Duodenal mucosa (tissue), 2 donors: ENCODE results near the gene PEX11A.
"Not testable (repeated sequence)": the region's sequence is repeated elsewhere in the genome, so short reads cannot be mapped to it uniquely, and the experiment has no call there.

Source experiments
- H3K27ac ChIP-seq: one replicate; pipeline ENCODE4 v1.7.0; 2013; ENCODE audit warnings: low read depth, low read length
- H3K27me3 ChIP-seq, 2 donors: one replicate each; pipeline ENCODE4 v1.7.0; 2013; ENCODE audit warnings: low read length in 2 of 2, control low read depth in 1 of 2; ENCODE audit not compliant: insufficient read depth in 2 of 2, control insufficient read depth in 1 of 2
- H3K36me3 ChIP-seq, 2 donors: one replicate each; pipeline ENCODE4 v1.7.0; 2013; ENCODE audit warnings: low read length in 2 of 2, control low read depth in 1 of 2; ENCODE audit not compliant: insufficient read depth in 2 of 2, control insufficient read depth in 1 of 2
- H3K4me1 ChIP-seq, 2 donors: one replicate each; pipeline ENCODE4 v1.7.0; 2013; ENCODE audit warnings: low read length in 2 of 2, control low read depth in 1 of 2; ENCODE audit not compliant: insufficient read depth in 2 of 2, control insufficient read depth in 1 of 2
- H3K4me3 ChIP-seq, 2 donors: one replicate each; pipeline ENCODE4 v1.7.0; 2013; ENCODE audit warnings: low read length in 2 of 2, low read depth in 1 of 2
- H3K9ac ChIP-seq, 2 donors: one replicate each; pipeline ENCODE4 v1.7.0; 2013; ENCODE audit warnings: low read length in 2 of 2, low read depth in 1 of 2
- H3K9me3 ChIP-seq, 2 donors: one replicate each; pipeline ENCODE4 v1.7.0; 2013; ENCODE audit warnings: low read length in 2 of 2, control low read depth in 1 of 2; ENCODE audit not compliant: control insufficient read depth in 1 of 2

Gene PEX11A

GRCh38 chr15:89707577-89707976, 17.0 kb upstream of the PEX11A start:
- no peaks in the 10 kb centered on the region for H3K36me3 ChIP-seq
- H3K9ac ChIP-seq: no peak overlapping the region
- H3K27me3 ChIP-seq: no peaks in the 10 kb centered on the region
- H3K4me3 ChIP-seq: no peak overlapping the region
- no peak overlapping the region for H3K27ac ChIP-seq
- H3K4me1 ChIP-seq: no peaks in the 10 kb centered on the region
- no peaks in the 10 kb centered on the region for H3K9me3 ChIP-seq

DNA sequence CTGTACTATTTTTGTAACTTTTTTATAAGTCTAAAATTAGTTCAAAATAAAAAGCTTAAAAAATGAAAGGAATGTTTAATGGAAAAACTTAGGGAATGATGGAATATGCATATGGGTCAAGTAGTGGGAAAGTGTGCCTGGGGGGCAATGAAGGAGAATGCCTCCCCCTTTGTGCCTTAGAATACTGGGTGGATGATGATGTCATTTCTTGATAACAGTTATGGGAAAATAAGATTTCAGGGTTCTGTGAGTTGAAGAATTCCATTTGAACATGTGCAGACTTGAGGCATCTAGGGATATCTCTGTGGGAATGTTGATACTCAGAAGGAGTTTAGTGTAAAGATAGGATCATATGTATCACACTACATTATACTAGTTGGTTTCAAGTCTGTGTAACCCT, 13.9 kb upstream of the PEX11A start:
- H3K9ac ChIP-seq: no peak overlapping the region
- no peak overlapping the region for H3K27ac ChIP-seq
- H3K4me3 ChIP-seq: no peak overlapping the region
- no peaks in the 10 kb centered on the region for H3K27me3 ChIP-seq
- H3K4me1 ChIP-seq: no peaks in the 10 kb centered on the region
- H3K9me3 ChIP-seq: no peaks in the 10 kb centered on the region
- H3K36me3 ChIP-seq: no peaks in the 10 kb centered on the region

- Histone ChIP-seq H3K9ac (no peak overlapping the region), H3K27ac (no peak overlapping the region), H3K27me3 (no peaks in the 10 kb centered on the region), H3K4me1 (peaks cover 0 to 4% of the 10 kb centered on the region in 2 donors), H3K36me3 (no peaks in the 10 kb centered on the region), H3K9me3 (no peaks in the 10 kb centered on the region), H3K4me3 (no peak overlapping the region)
Measured at GRCh38 chr15:89695198-89695597, 4.6 kb upstream of the PEX11A start.

DNA sequence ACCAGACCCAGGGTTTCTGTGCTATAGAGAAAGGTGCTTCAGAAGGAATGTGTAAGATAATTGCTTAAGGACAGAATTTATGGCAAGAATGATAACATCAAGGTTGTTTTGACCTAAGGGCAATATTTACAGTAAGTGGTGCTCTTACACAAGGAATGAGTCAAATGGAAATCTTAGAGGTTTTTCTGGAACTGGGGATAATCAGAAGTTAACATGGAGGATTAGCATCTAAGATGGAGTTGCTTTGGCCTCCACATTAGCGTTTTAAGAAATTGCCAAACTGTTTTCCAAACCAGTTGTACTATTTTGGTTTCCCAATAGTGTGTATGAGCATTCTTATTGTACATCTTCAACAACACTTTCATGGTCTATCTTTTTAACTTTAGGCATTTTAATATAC, 3.1 kb upstream of the PEX11A start:
- Histone ChIP-seq H3K36me3 (no peaks in the 10 kb centered on the region), H3K4me1 (peaks cover 0 to 8% of the 10 kb centered on the region in 2 donors), H3K27ac (no peak overlapping the region), H3K9ac (no peak overlapping the region), H3K27me3 (no peaks in the 10 kb centered on the region), H3K4me3 (no peak overlapping the region), H3K9me3 (no peaks in the 10 kb centered on the region)

DNA sequence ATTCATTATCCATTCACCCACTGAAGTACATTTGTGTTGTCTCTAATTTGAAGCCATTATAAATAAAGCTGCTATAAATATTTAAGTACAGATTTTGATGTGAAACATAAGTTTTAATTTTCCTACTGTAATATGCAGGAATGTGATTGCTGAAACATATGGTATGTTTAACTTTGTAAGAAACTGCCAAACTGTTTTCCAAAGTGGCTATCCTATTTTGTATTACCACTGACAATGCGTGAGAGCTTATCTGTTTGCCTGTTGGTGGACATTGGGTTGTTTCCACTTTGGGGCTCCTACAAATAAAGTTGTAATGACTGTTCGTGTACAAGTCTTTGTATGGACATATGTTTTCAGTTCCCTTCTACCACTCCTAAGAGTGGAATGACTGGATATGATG, 2.5 kb upstream of the PEX11A start:
- Histone ChIP-seq H3K27me3 (no peaks in the 10 kb centered on the region), H3K27ac (no peak overlapping the region), H3K4me3 (no peak overlapping the region), H3K9me3 (no peaks in the 10 kb centered on the region), H3K36me3 (no peaks in the 10 kb centered on the region), H3K9ac (no peak overlapping the region), H3K4me1 (peaks cover 0 to 8% of the 10 kb centered on the region in 2 donors)

DNA sequence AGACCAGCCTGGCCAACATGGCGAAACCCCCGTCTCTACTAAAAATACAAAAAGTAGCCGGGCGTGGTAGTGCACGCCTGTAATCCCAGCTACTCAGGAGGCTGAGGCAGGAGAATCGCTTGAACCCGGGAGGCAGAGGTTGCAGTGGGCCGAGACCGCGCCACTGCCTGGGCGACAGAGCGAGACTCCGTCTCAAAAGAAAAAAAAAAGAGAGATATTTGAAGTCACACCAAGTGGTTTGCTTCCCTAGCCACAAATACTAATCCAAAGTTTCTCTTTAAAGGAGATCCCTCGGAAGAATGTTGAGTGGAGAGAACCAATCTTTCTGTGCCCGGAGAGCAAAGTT, 651 bp downstream of the PEX11A start:
- peak overlapping the region; percentile 92 to 97 for H3K4me3 ChIP-seq
- not testable (repeated sequence) for H3K9me3 ChIP-seq, H3K27me3 ChIP-seq, H3K4me1 ChIP-seq, H3K36me3 ChIP-seq, H3K27ac ChIP-seq
- H3K9ac ChIP-seq: peak overlapping the region; percentile 88 to 89

- no peak overlapping the region for H3K27ac ChIP-seq
- H3K4me3 ChIP-seq: no peak overlapping the region
- H3K4me1 ChIP-seq: peaks cover 3 to 11% of the 10 kb centered on the region in 2 donors
- H3K36me3 ChIP-seq: peaks cover 15% of the 10 kb centered on the region in 2 donors
- no peaks in the 10 kb centered on the region for H3K9me3 ChIP-seq
- H3K27me3 ChIP-seq: no peaks in the 10 kb centered on the region
- H3K9ac ChIP-seq: no peak overlapping the region
Measured at GRCh38 chr15:89686522-89686921, 4.0 kb downstream of the PEX11A start.

- peaks cover 7 to 11% of the 10 kb centered on the region in 2 donors for H3K4me1 ChIP-seq
- peaks cover 15% of the 10 kb centered on the region in 2 donors for H3K36me3 ChIP-seq
- no peak overlapping the region for H3K27ac ChIP-seq
- H3K4me3 ChIP-seq: no peak overlapping the region
- H3K9ac ChIP-seq: no peak overlapping the region
- no peaks in the 10 kb centered on the region for H3K27me3 ChIP-seq
- no peaks in the 10 kb centered on the region for H3K9me3 ChIP-seq
Measured at GRCh38 chr15:89685995-89686394, 4.6 kb downstream of the PEX11A start.

- no peak overlapping the region for H3K27ac ChIP-seq
- H3K4me1 ChIP-seq: peaks cover 9 to 20% of the 10 kb centered on the region in 2 donors
- no peaks in the 10 kb centered on the region for H3K27me3 ChIP-seq
- H3K9me3 ChIP-seq: no peaks in the 10 kb centered on the region
- H3K36me3 ChIP-seq: peaks cover 12 to 15% of the 10 kb centered on the region in 2 donors
- H3K9ac ChIP-seq: no peak overlapping the region
- H3K4me3 ChIP-seq: peak overlapping the region in 1 of 2 donors; percentile 20
Measured at GRCh38 chr15:89681146-89681545, 9.4 kb downstream of the PEX11A start.

DNA sequence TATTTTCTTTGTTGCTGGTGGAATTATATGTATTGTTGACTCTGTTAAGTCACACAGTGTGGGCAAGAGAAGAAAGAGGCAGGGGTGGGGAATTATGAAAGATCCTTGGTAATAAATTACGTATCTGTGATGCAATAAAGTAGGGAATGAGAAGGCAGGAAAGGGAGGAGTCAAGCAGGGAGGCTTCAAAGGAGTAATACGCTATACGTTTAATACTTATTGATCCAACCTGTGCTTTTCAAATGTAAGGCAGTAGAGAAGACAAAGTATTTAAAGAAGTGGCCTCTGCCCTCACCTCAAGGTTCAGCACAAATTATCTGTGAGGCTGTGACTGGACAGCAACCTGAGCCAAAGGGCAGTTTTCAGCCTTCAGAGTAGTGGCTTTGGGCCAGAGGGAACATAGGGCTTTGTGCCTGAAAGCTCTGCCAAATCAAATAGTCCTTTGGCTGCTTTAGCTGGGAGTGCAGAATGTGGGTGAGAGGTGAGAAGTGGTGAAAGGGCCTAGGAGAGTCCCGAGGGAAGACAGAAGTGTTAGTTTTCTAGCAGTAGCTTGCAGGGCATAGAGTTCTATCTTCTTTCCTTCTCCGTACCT, 10.2 kb downstream of the PEX11A start:
- Histone ChIP-seq H3K27ac (peak overlapping the region; percentile 70), H3K27me3 (no peaks in the 10 kb centered on the region), H3K9me3 (no peaks in the 10 kb centered on the region), H3K9ac (peak overlapping the region in 1 of 2 donors; percentile 18), H3K4me3 (peak overlapping the region in 1 of 2 donors; percentile 20), H3K4me1 (peaks cover 9 to 20% of the 10 kb centered on the region in 2 donors), H3K36me3 (peaks cover 10 to 15% of the 10 kb centered on the region in 2 donors)

DNA sequence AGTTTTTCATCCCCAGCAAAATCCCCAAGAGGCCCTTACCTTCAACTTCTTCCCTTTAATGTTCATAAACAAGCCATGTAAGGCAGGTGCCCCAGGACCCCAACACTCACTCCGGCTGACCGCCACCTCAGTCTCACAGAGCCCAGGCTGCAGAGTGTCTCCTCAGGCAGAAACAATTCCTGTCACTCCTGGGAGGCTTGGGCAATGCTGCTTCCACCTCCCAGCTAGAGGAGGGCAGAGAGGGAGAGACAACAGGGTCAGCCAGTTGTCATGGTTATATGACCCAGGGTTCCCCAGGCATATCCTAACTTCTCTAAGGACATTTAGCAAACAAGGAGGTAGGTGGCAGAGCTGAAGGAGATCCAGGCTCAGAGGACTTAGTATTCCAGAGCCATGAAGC, 11.3 kb downstream of the PEX11A start, which contains the start of gene PLIN1:
PLIN1 (minus strand) TSS at position 156 of the 400 bp plus-strand sequence. CDS start 1,878 bp downstream, outside the sequence.
- no peaks in the 10 kb centered on the region for H3K9me3 ChIP-seq
- H3K9ac ChIP-seq: peak within 1 kb of the TSS in 1 of 2 donors; percentile 18
- H3K4me1 ChIP-seq: peaks cover 9 to 20% of the 10 kb centered on the region in 2 donors
- H3K27ac ChIP-seq: peak within 1 kb of the TSS; percentile 70
- H3K27me3 ChIP-seq: no peaks in the 10 kb centered on the region
- no peak within 1 kb of the TSS for H3K4me3 ChIP-seq
- peaks cover 10% of the 10 kb centered on the region in 2 donors for H3K36me3 ChIP-seq
